ENCODE data around the gene DNAH14.

- TF ChIP-seq, protein P1, sequence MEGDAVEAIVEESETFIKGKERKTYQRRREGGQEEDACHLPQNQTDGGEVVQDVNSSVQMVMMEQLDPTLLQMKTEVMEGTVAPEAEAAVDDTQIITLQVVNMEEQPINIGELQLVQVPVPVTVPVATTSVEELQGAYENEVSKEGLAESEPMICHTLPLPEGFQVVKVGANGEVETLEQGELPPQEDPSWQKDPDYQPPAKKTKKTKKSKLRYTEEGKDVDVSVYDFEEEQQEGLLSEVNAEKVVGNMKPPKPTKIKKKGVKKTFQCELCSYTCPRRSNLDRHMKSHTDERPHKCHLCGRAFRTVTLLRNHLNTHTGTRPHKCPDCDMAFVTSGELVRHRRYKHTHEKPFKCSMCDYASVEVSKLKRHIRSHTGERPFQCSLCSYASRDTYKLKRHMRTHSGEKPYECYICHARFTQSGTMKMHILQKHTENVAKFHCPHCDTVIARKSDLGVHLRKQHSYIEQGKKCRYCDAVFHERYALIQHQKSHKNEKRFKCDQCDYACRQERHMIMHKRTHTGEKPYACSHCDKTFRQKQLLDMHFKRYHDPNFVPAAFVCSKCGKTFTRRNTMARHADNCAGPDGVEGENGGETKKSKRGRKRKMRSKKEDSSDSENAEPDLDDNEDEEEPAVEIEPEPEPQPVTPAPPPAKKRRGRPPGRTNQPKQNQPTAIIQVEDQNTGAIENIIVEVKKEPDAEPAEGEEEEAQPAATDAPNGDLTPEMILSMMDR (IDR thresholded peaks at IDR 0.05), result no peak
- no peak for TF ChIP-seq ZFX (IDR thresholded peaks at IDR 0.05; ENCODE audit: borderline replicate concordance)
These were observed 30.5 kb upstream of the DNAH14 start for GRCh38 chr1:224898937-224899336.

Data from 22Rv1 (cell line).